GM21528 (cell line): ENCODE measurements around the gene CDK5.
A peak's percentile ranks its signal among the peaks of the same experiment; 100 is the strongest.
"Not testable (repeated sequence)": the region's sequence is repeated elsewhere in the genome, so short reads cannot be mapped to it uniquely, and the experiment has no call there.

Experiments
- ATAC-seq: cut with Tn5 transposase; IDR thresholded peaks from one replicate; pipeline ENCODE4 v1.9.1; 2021; ENCODE audit warnings: mild to moderate bottlenecking, moderate library complexity; ENCODE audit not compliant: unreplicated experiment, low FRiP score

CDK5 gene

DNA sequence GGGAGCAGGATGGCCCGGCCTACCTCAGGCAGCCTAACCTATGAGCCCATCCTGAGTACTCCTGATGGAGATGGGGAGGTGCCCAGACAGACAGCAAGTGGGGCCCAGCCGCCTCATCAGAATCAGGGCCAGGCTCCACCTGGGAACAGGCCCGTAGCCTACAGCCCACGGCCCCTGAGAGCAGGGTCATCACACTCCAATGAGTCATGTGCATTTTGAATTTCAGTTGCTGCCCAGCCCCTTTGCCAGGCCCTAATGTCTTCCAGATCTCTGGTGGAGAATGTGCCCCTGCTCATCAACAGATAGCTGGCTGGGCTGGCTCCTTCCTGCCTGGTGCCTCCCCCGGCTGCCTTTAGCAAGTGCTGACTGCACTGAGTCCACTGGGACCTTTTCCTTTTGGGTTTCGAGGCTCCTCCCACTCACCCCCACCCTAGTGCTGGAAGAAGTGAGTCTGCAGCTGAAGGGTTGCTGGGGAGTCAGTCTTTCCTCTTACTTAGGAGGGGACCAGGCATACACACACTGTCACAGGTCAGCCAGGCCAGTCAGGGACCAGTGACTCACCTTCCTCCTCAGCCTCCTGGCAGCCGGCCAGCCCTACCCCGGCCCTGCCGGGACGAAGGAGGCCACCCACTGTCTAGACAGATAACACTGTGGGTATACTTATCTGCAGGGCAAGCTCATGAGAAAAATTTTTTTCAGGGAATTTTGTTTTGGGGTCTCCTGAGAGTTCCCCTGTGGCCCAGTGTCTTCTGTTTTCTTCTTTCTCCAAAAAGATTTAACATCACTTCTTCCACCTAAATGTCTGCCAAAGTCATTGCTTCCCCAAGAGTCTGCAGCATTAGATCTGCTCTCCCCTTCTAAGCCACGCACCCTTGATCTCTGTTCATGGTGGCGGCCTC is 18.5 kb downstream of the CDK5 start:
- ATAC-seq, result no peak

DNA sequence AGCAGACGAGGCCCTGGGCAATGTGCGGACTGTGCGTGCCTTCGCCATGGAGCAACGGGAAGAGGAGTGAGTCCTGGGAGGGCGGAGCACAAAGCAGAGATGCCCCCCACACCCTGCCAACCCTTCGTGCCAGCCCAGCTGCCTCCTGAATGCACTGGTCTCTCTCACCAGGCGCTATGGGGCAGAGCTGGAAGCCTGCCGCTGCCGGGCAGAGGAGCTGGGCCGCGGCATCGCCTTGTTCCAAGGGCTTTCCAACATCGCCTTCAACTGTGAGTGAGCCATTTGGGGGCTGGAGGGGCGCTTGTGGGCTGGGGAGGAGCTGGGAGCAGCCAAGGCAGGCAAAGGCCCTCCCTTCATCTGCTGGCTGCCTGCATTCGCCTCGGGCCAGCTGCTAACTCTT is 21.8 kb downstream of the CDK5 start:
- no peak for ATAC-seq

DNA sequence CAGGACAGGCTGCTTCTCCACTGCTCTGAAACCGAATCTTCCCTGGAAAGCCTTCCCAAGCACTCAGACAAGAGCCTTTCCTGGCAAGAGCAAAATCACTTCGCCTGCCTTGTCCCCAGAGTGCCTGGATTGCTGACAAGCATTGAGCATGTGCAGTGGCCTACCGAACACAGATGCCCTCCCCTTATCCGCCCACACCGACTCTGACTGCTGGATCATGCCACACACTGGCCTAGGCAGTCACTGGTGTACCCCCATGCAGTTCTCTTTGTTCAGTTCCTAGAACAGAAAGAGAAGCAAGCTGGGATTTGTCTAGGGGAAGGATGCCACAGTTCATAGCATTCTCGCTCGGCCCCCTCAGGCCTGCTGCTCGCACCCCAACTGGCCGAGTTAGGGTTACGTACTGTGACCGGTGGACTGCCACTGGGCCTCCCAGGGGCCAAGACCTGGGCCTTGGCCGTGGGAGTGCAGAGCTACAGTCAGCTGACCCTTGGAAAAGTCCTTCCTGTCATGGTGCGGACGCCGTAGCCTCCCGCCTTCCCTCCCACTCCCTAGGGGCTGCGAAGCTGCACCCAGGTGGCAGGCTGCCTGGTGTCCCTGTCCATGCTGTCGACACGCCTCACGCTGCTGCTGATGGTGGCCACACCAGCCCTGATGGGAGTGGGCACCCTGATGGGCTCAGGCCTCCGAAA is 22.5 kb downstream of the CDK5 start:
- ATAC-seq, result no peak

DNA sequence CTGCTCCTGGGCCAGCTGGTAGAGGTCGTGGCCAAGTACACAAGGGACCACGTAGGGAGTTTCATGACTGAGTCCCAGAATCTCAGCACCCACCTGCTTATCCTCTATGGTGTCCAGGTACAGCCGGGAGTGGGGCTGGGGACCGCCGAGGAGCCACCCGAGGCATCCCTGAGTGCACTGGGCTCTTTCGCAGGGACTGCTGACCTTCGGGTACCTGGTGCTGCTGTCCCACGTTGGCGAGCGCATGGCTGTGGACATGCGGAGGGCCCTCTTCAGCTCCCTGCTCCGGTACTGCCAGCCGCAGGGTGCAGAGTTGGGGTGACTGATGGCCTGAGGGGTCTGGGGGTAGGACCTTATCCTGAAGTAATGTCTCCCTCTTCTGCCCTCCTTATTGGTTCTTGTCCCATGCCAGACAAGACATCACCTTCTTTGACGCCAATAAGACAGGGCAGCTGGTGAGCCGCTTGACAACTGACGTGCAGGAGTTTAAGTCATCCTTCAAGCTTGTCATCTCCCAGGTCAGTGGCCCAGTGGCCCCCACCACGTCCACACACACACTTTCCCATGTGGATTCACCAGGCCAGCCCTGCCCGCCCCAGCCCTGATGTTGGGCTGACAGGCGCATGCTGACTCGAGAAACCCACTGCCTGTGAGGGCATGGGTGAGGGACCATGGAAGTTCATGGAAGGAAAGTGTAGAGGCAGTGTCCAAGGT is 23.2 kb downstream of the CDK5 start:
- ATAC-seq, result no peak

DNA sequence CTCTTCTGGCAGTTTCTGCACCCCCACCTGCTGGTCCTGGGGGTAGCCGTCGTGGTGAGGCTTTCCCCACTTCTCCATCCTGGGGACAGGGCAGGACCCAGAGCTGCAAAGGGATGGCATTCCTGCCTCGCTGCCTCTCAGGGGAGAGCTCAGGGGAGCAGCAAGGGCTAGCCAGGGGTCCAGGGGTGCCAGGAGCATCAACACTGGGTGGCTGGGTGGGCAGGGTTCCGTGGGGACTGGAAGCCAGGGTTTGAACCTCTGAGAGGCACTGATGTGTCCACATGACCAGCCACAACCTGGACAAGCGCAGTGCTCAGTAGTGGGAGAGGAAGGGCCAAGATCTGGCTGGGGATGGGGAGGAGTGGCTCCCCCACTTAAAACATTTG is 23.8 kb downstream of the CDK5 start:
- no peak for ATAC-seq

DNA sequence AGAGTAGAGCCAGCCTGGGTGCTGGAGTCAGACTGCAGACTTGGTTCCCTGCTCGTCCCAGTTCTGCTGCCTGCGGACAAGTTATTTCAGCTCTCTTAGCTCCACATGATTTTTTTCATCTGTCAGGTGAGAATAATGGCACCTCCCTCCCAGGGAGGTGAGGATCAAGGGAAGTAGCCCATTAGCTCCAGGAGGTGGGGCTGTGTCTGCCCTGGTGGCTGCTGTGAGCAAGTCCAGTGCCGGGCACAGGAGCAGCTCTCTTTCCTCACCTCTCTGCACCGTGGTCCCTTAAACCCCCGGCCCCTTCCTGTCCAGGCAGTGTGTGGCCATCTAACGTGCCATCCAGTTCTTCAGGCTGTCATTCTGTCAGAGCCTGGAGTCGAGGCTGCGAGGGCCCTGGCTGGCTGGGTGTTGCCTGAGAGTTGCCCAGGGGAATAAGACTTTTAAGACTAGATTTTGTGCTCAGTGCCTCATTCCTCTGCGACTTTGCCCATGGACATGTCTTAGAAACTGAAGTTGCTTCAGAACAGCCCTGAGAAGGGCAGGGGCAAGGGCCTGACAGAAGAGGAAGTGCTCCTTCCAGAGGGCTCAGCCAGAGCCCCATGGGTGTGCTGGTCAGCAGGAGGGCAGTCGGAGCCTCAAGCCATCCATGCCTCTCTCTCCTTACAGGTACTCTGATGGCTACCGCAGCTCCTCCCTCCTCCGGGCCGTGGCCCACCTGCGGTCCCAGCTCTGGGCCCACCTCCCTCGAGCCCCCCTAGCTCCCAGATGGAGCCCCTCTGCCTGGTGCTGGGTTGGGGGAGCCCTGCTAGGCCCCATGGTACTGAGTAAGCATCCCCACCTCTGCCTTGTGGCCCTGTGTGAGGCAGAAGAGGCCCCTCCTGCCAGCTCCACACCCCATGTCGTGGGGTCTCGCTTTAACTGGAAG is 24.5 kb downstream of the CDK5 start:
- no peak for ATAC-seq

DNA sequence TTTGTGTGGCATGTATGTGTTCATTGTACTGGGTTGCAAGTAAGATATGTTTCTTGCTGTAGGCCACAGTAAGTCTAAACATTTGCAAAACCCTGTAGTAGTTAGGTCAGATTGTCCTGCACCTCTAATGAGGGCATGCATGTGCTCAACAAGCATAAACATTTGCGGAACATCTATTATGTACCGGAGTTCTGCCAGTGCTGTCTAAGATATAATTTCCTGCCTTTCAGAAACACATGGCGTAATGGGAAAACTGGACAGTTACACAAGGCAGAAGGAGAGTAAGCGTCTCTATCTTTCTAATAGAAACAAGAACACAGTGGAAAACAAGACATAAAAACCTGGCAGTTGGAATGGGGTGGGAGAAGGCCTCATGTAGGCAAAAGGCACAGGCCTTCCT is 26.7 kb downstream of the CDK5 start:
- ATAC-seq, result no peak

DNA sequence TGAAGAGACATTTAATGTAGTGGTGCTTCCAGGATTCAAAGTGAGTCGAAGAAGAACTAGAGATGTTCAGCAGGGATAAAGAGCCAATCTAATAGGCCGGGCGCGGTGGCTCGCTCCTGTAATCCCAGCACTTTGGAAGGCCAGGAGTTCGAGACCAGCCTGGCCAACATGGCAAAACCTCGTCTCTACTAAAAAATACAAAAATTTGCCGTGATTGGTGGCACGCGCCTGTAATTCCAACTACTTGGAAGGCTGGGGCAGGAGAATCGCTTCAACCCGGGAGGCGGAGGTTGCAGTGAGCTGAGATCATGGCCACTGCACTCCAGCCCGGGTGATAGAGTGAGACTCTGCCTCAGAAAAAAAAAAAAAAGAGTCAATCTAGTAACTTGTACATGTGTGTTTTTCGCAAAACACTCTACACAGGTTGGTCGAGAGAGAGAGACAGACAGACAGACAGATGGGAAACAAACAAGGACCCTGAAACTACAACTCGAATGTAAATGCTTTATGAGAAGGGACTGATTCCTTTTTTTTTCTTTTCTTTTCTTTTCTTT is 28.7 kb downstream of the CDK5 start:
- no peak for ATAC-seq

DNA sequence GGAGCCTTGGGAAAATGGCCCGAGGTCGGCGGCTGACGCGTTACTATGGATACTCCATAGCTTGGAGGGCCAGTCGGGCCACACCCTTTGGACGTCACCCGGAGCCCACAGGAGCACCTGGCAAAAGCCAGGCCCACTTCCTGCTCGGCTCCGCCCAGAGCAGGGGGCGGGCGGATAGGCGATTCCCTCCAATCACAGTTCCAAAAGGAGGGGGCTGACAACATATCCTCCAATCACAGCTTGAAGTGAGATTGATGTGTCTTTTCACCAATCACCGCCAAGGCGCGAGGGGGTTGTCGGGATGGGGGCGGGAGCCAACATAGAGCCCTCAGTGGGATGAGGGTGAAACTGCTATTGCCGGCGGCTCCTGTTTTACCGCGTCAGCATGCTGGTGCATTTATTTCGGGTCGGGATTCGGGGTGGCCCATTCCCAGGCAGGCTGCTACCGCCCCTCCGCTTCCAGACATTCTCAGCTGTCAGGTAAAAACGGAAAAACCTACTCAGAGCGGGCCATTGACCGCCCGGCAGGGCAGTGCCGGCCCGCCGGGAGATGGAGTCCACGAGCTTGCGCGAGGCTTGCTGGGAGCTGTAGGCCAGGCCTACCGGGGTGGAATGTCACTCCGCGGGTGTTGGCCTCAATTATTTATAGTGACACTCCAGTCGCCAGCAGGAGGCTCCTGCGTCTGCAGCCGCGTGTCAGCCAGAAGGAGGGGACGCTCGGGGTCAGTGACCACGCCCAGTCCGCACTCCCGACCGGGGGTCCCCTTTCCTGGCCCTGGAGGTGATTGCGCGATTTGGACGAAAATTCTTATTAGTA is 29.4 kb downstream of the CDK5 start, which contains the start of gene ABCB8:
Gene ABCB8, plus strand, starts transcription at position 320 of the 817 bp plus-strand sequence. Its CDS starts 66 bp downstream, at position 386.
- ATAC-seq, result peak; percentile 97

DNA sequence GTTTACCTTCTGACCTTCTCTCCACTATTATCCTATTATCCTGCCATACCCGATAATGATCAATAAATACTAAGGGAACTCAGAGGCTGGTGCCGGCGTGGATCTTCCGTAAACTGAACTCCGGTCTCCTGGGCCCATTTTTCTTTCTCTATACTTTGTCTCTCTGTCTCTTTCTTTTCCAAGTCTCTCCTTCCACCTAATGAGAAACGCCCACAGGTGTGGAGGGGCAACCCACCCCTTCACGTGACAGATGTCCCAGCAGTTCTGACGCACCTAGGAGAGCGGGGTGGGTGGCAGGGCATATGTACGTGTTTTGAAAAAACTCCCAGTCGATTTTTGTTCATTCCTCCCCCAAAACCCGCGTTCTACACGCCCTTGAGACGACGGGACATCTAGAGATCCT is 30.0 kb downstream of the CDK5 start:
- ATAC-seq, result not testable (repeated sequence)

DNA sequence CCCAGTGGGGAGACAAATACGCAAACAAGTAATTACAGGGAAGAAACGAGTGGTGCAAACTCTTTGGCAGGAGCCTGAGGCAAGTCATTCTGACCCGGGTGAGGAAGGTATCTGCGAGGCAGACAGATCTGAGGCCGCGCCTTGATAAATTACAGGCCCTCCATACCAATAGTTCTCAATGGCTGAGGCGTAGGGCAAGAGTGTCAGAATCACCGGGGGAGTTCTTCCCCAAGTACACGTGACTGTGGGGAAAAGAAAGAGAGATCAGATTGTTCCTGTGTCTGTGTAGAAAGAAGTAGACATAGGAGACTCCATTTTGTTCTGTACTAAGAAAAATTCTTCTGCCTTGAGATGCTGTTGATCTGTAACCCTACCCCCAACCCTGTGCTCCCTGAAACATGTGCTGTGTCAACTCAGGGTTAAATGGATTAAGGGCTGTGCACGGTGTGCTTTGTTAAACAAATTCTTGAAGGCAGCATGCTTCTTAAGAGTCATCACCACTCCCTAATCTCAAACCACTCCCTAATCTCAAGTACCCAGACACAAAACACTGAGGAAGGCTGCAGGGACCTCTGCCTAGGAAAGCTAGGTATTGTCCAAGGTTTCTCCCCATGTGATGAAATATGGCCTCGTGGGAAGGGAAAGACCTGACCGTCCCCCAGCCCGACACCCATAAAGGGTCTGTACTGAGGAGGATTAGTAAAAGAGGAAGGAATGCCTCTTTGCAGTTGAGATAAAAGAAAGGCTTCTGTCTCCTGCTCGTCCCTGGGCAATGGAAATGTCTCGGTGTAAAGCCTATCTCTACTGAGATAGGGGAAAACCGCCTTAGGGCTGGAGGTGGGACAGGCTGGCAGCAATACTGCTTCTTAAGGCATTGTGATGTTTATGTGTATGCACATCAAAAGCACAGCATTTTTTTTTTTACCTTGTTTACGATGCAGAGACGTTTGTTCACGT is 30.6 kb downstream of the CDK5 start:
- not testable (repeated sequence) for ATAC-seq

DNA sequence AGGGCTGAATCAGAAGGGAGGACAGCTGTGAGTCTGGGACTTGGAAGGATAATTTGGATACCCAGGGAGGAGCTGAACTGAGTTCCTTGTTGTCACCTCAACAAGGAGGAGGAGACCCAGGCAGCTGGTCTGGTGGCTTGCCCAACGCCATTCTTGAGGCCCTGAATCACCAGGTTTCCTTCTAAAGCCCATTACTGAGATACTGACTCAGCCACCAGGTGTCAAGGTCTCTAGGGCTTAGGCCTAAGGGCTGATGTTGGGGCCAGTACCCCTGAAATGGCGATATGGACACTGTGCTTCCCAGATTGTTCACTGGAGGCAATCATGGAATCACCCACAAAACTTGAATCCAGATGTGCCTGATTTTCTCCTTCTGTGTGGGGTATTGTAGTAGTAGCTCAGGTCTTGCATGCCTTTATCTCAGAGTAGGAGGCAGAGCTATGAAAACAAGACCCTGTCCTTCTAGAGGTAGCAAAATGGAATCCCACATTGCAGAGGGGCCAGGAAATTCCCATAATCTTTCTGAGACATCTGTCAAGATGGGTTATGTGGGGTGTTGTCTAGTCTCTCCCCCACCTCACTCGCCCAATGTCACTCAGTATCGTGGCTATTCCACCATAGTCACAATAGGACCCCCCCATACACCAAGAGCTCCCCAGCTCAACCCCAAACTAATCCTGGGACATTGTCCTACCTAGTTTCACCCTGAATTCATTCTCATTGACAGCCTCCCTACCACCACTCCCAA is 31.6 kb downstream of the CDK5 start:
- ATAC-seq, result no peak

DNA sequence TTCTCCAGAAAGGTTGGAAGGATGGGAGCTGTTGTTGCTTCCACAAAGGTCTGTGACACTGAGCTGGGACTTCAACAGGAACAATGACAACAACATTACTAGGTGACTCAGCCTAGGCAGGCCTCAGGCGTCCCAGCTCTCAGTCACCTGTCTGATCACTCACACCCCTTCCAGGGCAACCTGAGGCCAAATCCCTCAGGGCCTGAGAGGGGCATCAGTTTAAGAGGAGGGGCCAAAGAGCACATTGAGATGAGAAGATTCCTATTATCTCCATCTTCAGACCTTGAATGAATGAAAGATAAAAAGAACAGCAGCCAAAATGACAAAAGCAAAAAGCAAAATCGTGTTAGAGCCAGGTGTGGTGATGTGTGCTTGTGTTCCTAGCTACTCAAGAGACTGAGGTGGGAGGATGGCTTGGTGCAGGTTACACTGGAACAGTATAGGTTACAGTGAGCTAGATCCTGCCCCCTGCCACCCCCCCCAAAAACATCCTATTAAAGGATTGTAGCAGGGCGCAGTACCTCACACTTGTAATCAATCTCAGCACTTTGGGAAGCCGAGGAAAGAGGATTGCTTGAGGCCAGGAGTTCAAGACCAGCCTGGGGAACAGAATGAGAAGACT is 33.2 kb downstream of the CDK5 start, which contains the start of gene ATG9B:
Gene ATG9B, minus strand, starts transcription at position 60 of the 622 bp plus-strand sequence. CDS start 71 bp downstream, outside the sequence.
- no peak for ATAC-seq

DNA sequence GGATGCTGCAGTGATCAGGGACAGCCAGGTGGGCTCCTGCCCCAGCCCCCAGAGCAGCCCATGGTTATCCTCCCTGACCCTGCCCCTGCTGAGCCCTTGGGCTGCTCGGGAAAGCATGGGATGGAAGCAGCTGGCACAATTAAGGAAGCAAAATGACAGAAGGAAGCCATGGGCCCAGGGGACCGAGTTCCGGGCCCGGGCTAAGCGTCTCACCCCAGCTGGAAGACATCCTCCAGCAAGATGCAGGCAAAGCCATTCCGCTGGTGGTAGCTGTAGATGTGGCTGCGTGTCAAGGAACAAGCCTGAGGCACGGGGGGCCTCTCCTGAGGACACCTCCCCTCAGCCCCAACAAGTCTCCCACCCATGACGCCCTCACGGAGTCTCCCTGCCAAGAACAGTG is 34.5 kb downstream of the CDK5 start:
- ATAC-seq, result no peak

DNA sequence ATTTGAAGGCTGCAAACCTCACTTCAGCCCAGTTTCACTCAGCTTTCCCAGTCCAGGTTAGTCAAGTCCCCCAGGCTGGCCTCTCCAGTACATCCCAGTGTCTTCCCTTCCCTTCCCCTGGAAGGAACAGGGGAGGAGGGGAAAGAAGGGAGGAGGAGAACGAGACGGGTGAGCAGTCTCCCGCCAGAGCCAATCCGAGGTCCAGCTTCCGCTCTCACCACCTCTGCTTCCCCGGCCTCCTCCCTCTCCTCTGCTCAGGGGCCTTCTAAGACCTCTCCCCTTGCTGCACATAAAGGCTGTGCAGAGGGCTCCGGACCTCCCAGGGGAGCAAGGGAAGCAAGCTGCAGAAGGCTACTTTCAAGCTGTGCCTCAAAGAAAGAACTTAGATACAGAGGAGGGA is 37.5 kb downstream of the CDK5 start:
- ATAC-seq, result no peak

DNA sequence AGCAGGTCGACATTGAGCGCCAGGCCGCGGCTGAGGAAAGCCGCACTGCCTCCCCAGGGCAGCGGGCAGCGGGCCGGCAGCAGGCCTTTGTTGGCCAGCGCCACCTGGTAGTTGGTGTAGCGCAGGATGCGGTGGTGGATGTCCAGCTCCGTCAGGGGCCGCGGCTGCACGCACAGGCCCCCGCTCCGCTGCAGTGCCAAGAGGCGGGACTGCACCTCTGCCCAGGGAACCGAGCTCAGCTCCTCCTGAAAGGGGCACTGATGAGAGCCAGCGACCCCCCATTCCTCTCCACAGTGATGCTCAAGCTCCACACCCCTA is 38.6 kb downstream of the CDK5 start:
- no peak for ATAC-seq
